Stimulated activated CD4-positive, alpha-beta T cell treated with anti-CD3 and anti-CD28 coated beads, Interleukin-4, amount 100 ng/mL, for 1 hour (primary cell): ENCODE data around the gene ADAR.

Source experiments
- DNase-seq: peaks from one replicate; pipeline ENCODE4 v3.0.0-alpha.2; 2020

ADAR gene

GRCh38 chr1:154557248-154557938, 50.6 kb downstream of the ADAR start:
- no peak for DNase-seq

GRCh38 chr1:154556422-154556821, 51.6 kb downstream of the ADAR start:
- no peak for DNase-seq

- DNase-seq: no peak
Measured at GRCh38 chr1:154553056-154554030, 54.6 kb downstream of the ADAR start.

- no peak for DNase-seq
Measured at GRCh38 chr1:154552036-154552435, 56.0 kb downstream of the ADAR start.

GRCh38 chr1:154551474-154551873, 56.5 kb downstream of the ADAR start:
- no peak for DNase-seq

GRCh38 chr1:154550657-154551056, 57.3 kb downstream of the ADAR start:
- no peak for DNase-seq

- no peak for DNase-seq
Measured at GRCh38 chr1:154550070-154550469, 57.9 kb downstream of the ADAR start.

GRCh38 chr1:154549202-154549770, 58.7 kb downstream of the ADAR start:
- DNase-seq: no peak

GRCh38 chr1:154548028-154548427, 60.0 kb downstream of the ADAR start:
- no peak for DNase-seq

- no peak for DNase-seq
Measured at GRCh38 chr1:154547105-154547732, 60.8 kb downstream of the ADAR start.

- peak; percentile 46 for DNase-seq
Measured at GRCh38 chr1:154546264-154547063, 61.5 kb downstream of the ADAR start.

- no peak for DNase-seq
Measured at GRCh38 chr1:154541231-154541630, 66.8 kb downstream of the ADAR start.

- DNase-seq: no peak
Measured at GRCh38 chr1:154539486-154540483, 68.2 kb downstream of the ADAR start.

GRCh38 chr1:154536570-154536969, 71.4 kb downstream of the ADAR start:
- DNase-seq: no peak

GRCh38 chr1:154533952-154534844, 73.8 kb downstream of the ADAR start:
- DNase-seq: no peak
